ENCODE results near the gene CHAD.

DNA sequence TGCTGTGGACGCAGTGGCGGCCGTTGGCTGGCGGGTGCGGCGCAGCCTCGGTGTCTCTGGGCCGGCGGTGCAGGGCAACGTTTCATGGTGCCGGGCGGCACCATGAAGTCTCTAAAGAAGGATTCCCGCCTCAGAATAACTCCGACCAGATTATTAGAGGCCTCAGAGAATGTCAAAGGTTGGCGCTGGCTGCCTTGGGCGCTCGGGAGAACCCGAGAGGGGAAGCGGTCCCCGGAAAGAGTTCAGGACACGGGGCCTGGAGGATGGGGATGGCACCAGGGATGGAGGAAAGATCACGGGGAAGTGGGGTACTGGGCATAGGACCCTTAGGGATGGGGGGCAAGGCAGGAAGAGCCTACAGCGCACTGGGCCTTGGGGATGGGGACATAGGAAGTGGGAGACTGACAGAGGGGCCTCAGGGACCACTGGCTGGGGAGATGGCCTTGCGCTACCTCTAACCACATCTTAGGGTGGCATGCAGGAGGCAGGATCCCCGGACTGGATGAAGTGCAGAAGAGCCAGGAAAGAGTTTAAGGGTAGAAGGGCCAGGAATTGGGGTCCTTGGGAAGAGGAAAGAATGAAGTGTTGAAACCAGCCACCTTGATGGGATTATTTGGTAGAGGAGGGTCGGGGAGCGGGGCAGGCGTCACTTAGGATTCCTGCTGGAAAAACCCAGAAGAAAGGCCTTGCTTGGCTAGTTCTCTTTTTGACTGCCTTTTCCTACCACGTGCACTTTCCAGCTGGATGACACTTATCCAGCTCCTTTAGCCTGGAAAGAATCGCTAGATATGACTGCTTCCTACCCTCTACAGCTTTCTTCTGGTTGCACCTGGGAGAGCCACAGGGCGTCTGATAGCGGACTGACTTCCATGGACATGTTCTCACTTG lies 40.1 kb upstream of the CHAD start:
- TF ChIP-seq, protein P1, sequence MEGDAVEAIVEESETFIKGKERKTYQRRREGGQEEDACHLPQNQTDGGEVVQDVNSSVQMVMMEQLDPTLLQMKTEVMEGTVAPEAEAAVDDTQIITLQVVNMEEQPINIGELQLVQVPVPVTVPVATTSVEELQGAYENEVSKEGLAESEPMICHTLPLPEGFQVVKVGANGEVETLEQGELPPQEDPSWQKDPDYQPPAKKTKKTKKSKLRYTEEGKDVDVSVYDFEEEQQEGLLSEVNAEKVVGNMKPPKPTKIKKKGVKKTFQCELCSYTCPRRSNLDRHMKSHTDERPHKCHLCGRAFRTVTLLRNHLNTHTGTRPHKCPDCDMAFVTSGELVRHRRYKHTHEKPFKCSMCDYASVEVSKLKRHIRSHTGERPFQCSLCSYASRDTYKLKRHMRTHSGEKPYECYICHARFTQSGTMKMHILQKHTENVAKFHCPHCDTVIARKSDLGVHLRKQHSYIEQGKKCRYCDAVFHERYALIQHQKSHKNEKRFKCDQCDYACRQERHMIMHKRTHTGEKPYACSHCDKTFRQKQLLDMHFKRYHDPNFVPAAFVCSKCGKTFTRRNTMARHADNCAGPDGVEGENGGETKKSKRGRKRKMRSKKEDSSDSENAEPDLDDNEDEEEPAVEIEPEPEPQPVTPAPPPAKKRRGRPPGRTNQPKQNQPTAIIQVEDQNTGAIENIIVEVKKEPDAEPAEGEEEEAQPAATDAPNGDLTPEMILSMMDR (IDR thresholded peaks at IDR 0.05) = no peak
- TF ChIP-seq POLR2A (IDR thresholded peaks at IDR 0.05) (no peak), EP300 (IDR thresholded peaks at IDR 0.05) (no peak), POLR2AphosphoS5 (IDR thresholded peaks at IDR 0.05) (no peak)

Measured in sigmoid colon (tissue), 4 donors.